ENCODE measurements around the gene DOLK. TPM values are rescaled to one million over a fixed set of nuclear protein-coding genes. Genes with fewer than 3 reads are reported as not detected.

Gene DOLK
- total RNA-seq, 2 donors from 2014 or later = 5.1 to 7.4 TPM

DNA sequence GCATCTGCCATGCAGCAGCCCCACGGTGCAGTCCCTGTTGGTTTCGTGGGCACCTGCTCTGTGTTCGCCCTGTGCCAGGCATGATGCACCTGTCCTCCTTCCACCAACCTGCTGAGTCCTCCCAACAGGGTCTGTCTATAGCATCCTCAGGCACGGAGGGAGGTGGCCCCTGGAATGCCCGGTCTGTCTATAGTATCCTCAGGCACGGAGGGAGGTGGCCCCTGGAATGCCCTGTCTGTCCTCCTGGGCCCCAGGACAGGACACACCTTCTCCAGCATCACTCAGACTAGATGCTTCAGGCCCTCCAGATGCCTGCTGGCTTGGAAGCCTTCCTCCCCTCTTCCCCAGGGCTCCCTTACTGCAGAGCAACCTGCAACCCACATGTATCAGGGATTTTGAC lies 36.5 kb downstream of the DOLK start:
- DNase-seq (no peak), ATAC-seq (no peak)
- no peak overlapping the region for H3K27ac Mint-ChIP-seq
- H3K4me1 Mint-ChIP-seq = peaks cover 30% of the 10 kb centered on the region
- peaks cover 12% of the 10 kb centered on the region for H3K36me3 Mint-ChIP-seq (ENCODE audit: low read depth)
- H3K27me3 Mint-ChIP-seq = no peaks in the 10 kb centered on the region
- H3K9me3 ChIP-seq (ENCODE audit: control insufficient read depth, low read length, poor library complexity, severe bottlenecking) = no peaks in the 10 kb centered on the region
- H3K4me3 Mint-ChIP-seq = no peak overlapping the region

DNA sequence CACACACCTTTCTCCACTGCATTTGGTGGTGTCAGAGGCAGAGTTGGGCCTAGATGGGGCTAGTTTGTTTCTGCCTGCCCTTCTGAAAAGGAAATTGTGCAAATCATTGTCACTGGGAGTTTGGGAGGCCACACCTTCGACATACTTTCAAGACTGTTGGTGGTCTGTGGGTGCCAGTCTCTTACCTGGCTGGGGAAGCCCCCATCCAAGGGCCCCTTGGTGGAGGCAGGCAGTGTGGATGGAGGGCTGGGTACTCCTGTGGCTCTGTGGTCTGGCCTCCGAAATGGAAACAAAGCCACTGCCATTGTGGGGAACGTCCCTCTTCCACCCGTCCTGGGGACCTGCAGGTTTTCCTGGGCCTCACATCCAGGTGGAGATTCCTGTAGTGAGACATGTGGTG lies 37.5 kb downstream of the DOLK start:
- Mint-ChIP-seq H3K27me3 (no peaks in the 10 kb centered on the region), H3K27ac (peak overlapping the region; percentile 66), H3K4me1 (peaks cover 28% of the 10 kb centered on the region), H3K36me3 (ENCODE audit: low read depth) (peaks cover 10% of the 10 kb centered on the region), H3K4me3 (no peak overlapping the region)
- H3K9me3 ChIP-seq (ENCODE audit: control insufficient read depth, low read length, poor library complexity, severe bottlenecking) = no peaks in the 10 kb centered on the region
- DNase-seq (no peak), ATAC-seq (no peak)

DNA sequence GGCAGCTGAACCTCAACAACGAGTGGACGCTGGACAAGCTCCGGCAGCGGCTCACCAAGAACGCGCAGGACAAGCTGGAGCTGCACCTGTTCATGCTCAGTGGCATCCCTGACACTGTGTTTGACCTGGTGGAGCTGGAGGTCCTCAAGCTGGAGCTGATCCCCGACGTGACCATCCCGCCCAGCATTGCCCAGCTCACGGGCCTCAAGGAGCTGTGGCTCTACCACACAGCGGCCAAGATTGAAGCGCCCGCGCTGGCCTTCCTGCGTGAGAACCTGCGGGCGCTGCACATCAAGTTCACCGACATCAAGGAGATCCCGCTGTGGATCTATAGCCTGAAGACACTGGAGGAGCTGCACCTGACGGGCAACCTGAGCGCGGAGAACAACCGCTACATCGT lies 39.0 kb downstream of the DOLK start:
- no peaks in the 10 kb centered on the region for H3K27me3 Mint-ChIP-seq
- H3K36me3 Mint-ChIP-seq (ENCODE audit: low read depth) = peaks cover 10% of the 10 kb centered on the region
- H3K4me3 Mint-ChIP-seq = no peak overlapping the region
- ATAC-seq = no peak
- no peak for DNase-seq
- H3K4me1 Mint-ChIP-seq = peaks cover 33% of the 10 kb centered on the region
- no peaks in the 10 kb centered on the region for H3K9me3 ChIP-seq (ENCODE audit: control insufficient read depth, low read length, poor library complexity, severe bottlenecking)
- peak overlapping the region; percentile 62 for H3K27ac Mint-ChIP-seq

DNA sequence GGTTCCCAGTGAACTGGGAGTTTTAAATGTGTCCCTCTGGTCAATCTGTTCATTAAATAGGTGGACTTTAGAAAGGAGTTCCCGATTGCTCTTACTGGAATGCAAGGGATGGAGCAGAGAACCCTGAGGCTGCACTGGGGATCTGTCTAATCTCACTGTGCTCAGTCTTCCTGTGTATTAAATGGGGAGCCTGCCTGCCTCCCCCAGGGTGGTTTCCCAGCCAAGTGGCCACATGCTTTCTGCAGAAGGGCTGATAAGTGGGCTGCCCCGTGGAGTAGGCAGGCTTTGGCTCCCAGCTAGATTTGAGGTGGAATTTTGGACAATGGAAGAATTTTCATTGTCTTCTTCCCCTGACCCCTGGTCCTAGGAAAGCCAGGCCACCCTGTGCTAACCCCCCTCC lies 40.7 kb downstream of the DOLK start:
- ATAC-seq = no peak
- no peaks in the 10 kb centered on the region for H3K9me3 ChIP-seq (ENCODE audit: control insufficient read depth, low read length, poor library complexity, severe bottlenecking)
- Mint-ChIP-seq H3K27me3 (no peaks in the 10 kb centered on the region), H3K27ac (peak overlapping the region; percentile 41), H3K4me1 (peaks cover 27% of the 10 kb centered on the region), H3K4me3 (no peak overlapping the region), H3K36me3 (ENCODE audit: low read depth) (peaks cover 4% of the 10 kb centered on the region)
- no peak for DNase-seq

DNA sequence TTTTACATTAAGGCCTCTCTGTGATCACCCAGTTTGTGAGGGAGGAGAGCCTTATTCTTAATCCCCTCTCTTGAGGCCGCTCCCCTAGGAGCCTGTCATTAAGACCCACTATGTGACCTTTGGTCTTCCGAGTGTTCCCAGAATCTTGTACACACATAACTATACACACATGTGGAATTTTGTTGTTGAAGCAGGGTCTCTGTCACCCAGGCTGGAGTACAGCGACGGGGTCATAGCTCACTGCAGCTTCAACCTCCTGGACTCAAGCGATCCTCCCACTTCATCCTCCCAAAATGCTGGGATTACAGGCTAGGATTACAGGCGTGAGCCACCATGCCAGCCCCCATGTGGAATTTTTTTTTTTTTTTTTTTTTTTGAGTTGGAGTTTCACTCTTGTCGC lies 41.4 kb downstream of the DOLK start:
- H3K27me3 Mint-ChIP-seq = no peaks in the 10 kb centered on the region
- H3K27ac Mint-ChIP-seq = peak overlapping the region; percentile 41
- no peak for DNase-seq
- ATAC-seq = no peak
- H3K4me3 Mint-ChIP-seq = no peak overlapping the region
- no peaks in the 10 kb centered on the region for H3K9me3 ChIP-seq (ENCODE audit: control insufficient read depth, low read length, poor library complexity, severe bottlenecking)
- H3K4me1 Mint-ChIP-seq = peaks cover 27% of the 10 kb centered on the region
- H3K36me3 Mint-ChIP-seq (ENCODE audit: low read depth) = peaks cover 4% of the 10 kb centered on the region

DNA sequence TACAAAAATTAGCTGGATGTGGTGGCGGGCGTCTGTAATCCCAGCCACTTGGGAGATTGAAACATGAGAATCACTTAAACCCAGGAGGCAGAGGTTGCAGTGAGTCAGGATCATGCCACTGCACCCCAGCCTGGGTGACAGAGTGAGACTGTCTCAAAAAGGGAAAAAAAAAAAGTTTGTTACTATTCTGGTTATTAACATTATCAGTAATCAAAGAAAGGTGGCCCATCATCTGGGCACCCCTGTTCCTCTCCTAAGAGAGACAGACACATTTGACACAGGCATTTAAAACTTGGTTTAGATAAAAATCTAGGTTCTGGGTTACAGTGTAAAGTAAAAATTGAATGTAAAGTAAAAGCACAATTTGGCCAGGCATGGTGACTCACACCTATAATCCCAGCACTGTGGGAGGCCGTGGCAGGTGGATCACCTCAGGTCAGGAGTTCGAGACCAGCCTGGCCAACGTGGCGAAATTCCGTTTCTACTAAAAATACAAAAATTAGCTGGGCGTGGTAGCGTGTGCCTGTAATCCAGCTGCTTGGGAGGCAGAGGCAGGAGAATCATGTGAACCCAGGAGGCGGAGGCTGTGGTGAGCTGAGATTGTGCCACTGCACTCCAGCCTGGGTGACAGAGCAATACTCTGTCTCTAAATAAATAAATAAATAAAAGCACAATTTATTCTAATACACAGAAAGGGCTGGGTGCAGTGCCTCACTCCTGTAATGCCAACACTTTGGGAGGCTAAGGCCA lies 43.4 kb downstream of the DOLK start:
- no peak for DNase-seq
- ATAC-seq = no peak
- H3K4me3 Mint-ChIP-seq = peak overlapping the region; percentile 49
- no peaks in the 10 kb centered on the region for H3K9me3 ChIP-seq (ENCODE audit: control insufficient read depth, low read length, poor library complexity, severe bottlenecking)
- no peaks in the 10 kb centered on the region for H3K27me3 Mint-ChIP-seq
- H3K4me1 Mint-ChIP-seq = peaks cover 34% of the 10 kb centered on the region
- H3K27ac Mint-ChIP-seq = peak overlapping the region; percentile 89
- H3K36me3 Mint-ChIP-seq (ENCODE audit: low read depth) = peaks cover 4% of the 10 kb centered on the region

DNA sequence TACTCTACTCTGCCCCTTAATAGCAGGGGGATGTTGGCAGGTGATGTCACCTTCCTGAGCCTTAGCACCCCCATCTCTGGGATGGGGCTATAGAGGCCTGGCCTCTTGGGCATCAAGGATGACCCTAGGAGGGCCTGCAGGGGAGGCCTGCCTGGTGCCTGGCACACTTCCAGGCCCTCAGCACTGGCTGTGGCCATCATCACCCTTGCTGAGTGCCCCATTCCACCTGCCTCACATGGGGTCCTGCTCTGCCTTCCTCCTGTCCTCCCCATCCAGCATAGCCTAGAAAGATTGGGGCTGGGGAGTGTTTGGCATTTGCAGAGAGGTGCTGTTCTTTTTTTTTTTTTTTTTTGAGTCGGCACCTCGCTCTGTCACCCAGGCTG lies 44.3 kb downstream of the DOLK start:
- H3K36me3 Mint-ChIP-seq (ENCODE audit: low read depth) = no peaks in the 10 kb centered on the region
- H3K9me3 ChIP-seq (ENCODE audit: control insufficient read depth, low read length, poor library complexity, severe bottlenecking) = no peaks in the 10 kb centered on the region
- peak overlapping the region; percentile 79 for H3K4me3 Mint-ChIP-seq
- H3K4me1 Mint-ChIP-seq = peaks cover 41% of the 10 kb centered on the region
- no peak for DNase-seq
- peak overlapping the region; percentile 91 for H3K27ac Mint-ChIP-seq
- H3K27me3 Mint-ChIP-seq = no peaks in the 10 kb centered on the region
- ATAC-seq = no peak

DNA sequence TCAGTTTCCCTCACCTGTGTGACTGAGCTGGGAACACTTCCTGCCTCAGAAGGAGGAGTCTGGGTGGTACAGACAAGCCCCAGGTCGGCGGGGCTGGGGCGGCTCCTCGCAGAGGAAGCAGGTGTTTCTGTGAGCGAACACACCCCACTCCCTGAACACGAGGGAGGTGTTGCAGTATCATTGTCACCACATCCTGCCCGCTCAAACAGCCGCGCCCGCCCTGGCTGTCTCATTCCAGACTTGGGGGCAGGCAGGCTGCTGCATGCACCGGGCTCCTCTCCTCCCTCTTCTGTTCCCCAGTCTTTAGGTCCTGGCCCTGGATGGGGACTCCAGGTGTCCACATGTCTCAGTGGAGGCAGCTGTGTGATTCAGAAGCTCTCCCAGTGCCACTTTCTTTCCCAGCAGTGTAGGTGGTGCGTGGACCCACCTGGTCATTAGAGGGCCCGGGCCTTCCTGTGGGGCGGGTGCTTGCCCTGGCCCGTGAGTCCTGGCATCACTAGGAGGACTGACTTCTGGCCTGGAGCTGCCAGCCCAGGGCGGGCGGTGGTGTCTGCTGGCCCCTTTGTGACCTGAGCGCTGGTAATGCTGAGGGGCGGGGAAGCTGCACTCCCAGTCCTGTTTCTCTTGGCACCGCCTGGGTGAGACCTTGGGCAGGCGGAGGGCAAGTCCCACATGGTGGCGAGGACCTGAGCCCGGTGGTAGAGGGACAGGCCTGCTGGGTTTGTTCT lies 44.9 kb downstream of the DOLK start:
- H3K9me3 ChIP-seq (ENCODE audit: control insufficient read depth, low read length, poor library complexity, severe bottlenecking) = no peaks in the 10 kb centered on the region
- H3K27me3 Mint-ChIP-seq = no peaks in the 10 kb centered on the region
- H3K4me3 Mint-ChIP-seq = peak overlapping the region; percentile 79
- peak; percentile 65 to 73 (median 72) for DNase-seq
- peak; percentile 96 for ATAC-seq
- no peaks in the 10 kb centered on the region for H3K36me3 Mint-ChIP-seq (ENCODE audit: low read depth)
- H3K4me1 Mint-ChIP-seq = peaks cover 45% of the 10 kb centered on the region
- peak overlapping the region; percentile 91 for H3K27ac Mint-ChIP-seq

DNA sequence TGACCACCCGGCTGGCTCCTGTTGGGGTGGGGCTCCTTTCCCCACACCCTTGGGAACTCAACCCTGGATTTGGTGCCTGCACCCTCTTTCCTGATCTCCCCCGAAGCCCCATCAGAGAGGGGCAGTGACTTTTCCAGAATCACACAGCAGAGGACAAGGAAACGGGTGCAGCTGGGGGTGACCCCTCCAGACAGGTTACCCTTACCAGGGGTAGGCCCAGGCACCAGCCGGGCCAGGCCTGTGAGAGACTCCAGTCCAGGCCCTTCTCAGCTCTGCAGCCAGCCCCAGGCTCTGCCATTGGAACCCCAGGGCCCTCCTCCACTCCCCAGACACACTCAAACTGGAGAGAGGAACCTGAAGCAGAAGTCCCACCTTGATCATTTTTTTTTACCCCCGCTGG lies 45.6 kb downstream of the DOLK start:
- Mint-ChIP-seq H3K4me1 (peaks cover 47% of the 10 kb centered on the region), H3K4me3 (peak overlapping the region; percentile 79), H3K27me3 (no peaks in the 10 kb centered on the region), H3K27ac (peak overlapping the region; percentile 91), H3K36me3 (ENCODE audit: low read depth) (no peaks in the 10 kb centered on the region)
- H3K9me3 ChIP-seq (ENCODE audit: control insufficient read depth, low read length, poor library complexity, severe bottlenecking) = no peaks in the 10 kb centered on the region
- DNase-seq (no peak), ATAC-seq (peak; percentile 12)

DNA sequence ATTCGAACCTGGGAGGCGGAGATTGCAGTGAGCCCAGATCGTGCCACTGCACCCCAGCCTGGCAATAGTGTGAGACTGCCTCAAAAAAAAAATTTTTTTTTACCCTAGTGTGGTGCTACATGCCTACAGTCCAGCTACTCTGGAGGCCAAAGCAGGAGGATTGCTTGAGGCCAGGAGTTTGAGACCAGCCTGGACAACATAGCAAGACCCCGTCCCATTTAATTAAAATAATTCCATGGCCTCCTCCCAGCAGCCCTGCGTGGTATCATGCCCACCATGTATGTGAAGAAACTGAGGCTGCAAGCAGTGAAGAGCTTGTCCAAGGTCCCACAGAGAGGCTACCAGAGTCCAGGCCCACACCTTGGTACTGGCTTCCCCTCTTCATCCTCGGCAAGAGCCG lies 46.0 kb downstream of the DOLK start:
- peak overlapping the region; percentile 91 for H3K27ac Mint-ChIP-seq
- no peaks in the 10 kb centered on the region for H3K36me3 Mint-ChIP-seq (ENCODE audit: low read depth)
- H3K4me3 Mint-ChIP-seq = no peak overlapping the region
- no peaks in the 10 kb centered on the region for H3K27me3 Mint-ChIP-seq
- no peaks in the 10 kb centered on the region for H3K9me3 ChIP-seq (ENCODE audit: control insufficient read depth, low read length, poor library complexity, severe bottlenecking)
- DNase-seq (no peak), ATAC-seq (no peak)
- H3K4me1 Mint-ChIP-seq = peaks cover 47% of the 10 kb centered on the region

DNA sequence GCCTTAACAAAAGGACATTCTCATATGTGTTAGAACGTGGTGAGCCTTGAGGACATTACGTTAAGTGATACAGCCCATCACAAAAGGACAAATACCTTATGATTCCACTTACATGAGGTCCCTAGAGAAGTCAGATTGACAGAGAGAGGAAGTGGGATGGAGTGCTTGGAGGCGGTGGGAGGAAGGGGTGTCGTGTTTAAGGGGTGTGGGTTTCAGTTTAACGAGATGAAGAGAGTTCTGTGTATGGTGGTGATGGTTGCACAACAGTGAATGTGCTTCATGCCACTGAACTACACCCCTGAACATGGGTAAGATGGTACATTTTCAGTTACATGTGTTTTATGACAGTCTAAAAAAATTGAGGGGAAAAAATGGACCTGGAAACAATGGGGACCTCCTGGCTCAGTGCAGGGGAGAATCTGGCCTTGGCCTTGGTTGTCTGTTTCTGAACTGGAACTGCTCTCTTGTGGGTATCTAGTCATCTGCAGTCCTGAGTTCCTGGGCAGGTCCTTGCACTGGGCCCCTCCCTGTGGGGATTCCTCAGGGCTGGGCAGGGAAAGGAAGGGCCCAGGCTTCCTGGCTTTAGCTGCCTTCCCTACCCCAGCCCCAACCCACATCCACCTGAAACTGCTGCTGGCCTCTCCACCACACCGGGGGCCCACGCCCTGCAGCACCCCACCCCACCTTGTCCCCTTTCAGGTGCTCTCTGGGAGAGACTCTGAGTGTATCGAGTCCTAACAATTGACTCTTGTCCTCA lies 47.7 kb downstream of the DOLK start:
- peak overlapping the region; percentile 75 for H3K4me3 Mint-ChIP-seq
- peaks cover 55% of the 10 kb centered on the region for H3K4me1 Mint-ChIP-seq
- peak overlapping the region; percentile 91 for H3K27ac Mint-ChIP-seq
- ATAC-seq (peak; percentile 18), DNase-seq (no peak)
- no peaks in the 10 kb centered on the region for H3K27me3 Mint-ChIP-seq
- H3K9me3 ChIP-seq (ENCODE audit: control insufficient read depth, low read length, poor library complexity, severe bottlenecking) = no peaks in the 10 kb centered on the region
- H3K36me3 Mint-ChIP-seq (ENCODE audit: low read depth) = peaks cover 2% of the 10 kb centered on the region

DNA sequence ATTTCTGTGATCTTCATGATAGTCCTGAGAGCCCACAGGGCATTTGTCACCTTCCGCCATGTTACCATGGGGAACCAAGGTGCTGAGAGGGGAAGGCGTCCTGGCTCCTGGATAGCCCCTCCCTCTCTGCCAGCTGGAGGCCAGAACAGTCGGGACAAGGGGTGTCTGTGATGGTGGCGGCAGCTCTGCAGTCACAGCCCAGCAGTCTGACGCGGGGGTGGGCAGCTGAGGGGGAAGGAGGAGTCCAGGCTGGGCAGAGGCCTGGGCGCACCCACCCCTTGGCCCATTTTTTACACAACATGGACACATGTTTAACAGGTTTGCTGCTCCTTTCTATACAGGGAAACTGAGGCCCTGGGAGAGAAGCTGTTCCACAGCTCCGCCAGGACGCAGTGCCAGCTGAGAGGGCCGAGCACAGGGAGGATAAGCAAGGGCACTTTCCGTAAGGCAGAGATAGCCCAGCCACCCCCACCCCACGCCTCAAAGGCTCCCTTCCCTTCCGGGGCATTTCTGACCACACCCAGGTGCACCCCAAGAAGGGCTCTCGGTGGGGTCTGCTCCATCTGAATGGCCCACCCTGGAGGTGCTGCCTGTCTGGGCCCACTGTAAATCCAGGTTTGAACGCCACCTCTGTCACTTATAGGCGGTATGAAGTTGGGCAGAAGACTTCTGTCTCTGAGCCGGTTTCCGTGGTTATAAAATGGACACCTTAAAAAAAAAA lies 48.4 kb downstream of the DOLK start:
- ATAC-seq (no peak), DNase-seq (no peak)
- Mint-ChIP-seq H3K4me3 (peak overlapping the region; percentile 84), H3K27ac (peak overlapping the region; percentile 91), H3K36me3 (ENCODE audit: low read depth) (peaks cover 2% of the 10 kb centered on the region), H3K4me1 (peaks cover 54% of the 10 kb centered on the region), H3K27me3 (no peaks in the 10 kb centered on the region)
- H3K9me3 ChIP-seq (ENCODE audit: control insufficient read depth, low read length, poor library complexity, severe bottlenecking) = no peaks in the 10 kb centered on the region

DNA sequence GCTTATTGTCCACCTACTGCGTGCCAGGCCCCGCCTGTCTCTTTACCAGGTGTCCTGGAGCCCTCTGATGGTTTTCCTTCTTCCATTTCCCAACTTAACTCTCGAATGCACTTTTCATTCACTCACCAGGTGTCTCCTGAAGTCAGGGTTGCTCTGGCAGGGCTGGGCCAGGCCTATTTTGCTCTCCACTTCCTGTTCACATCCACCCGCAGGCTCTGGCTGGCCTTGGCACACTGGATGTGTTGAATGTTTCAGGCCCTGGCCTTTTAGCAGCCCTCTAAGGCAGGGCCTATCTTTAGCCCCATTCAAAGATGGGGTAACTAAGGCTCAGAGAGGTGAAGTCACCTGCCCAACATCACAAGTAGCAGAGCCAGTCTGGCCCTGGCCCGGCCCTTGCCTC lies 49.0 kb downstream of the DOLK start:
- peak overlapping the region; percentile 91 for H3K27ac Mint-ChIP-seq
- peaks cover 2% of the 10 kb centered on the region for H3K36me3 Mint-ChIP-seq (ENCODE audit: low read depth)
- H3K4me1 Mint-ChIP-seq = peaks cover 52% of the 10 kb centered on the region
- DNase-seq (no peak), ATAC-seq (no peak)
- H3K9me3 ChIP-seq (ENCODE audit: control insufficient read depth, low read length, poor library complexity, severe bottlenecking) = no peaks in the 10 kb centered on the region
- H3K27me3 Mint-ChIP-seq = no peaks in the 10 kb centered on the region
- H3K4me3 Mint-ChIP-seq = peak overlapping the region; percentile 84

Data from T-helper 17 cell (primary cell).